Naive thymus-derived CD4-positive, alpha-beta T cell (primary cell): ENCODE data around the gene ZNF791. TPM values are rescaled to one million over a fixed set of nuclear protein-coding genes. Genes with fewer than 3 reads are reported as not detected.
A peak's percentile ranks its signal among the peaks of the same experiment; 100 is the strongest.

Experiments used
- ATAC-seq: fragments of 150-1000 bp; cut with Tn5 transposase; 2 replicates; pipeline ENCODE4 v1.10.0; 2021; ENCODE audit warnings: mild to moderate bottlenecking, moderate library complexity
- CTCF ChIA-PET: fragments of 350-600 bp; sonication (Branson Sonifier 250); formaldehyde crosslinking; loops from one replicate; lab custom pipeline; 2021; ENCODE audit warnings: antibody characterized with exemption; lab: Charles Lee
- POLR2A ChIA-PET: fragments of 350-600 bp; sonication (Branson Sonifier 250); formaldehyde crosslinking; loops from one replicate; lab custom pipeline; 2021; ENCODE audit warnings: antibody characterized with exemption, inconsistent platforms; lab: Charles Lee
- DNase-seq, 9 donors: peaks; one replicate each; pipeline versions ENCODE4 v3.0.0 to v3.0.0-alpha.2; 2020 to 2022; ENCODE audit warnings: mixed read lengths in 1 of 9
- H3K27ac ChIP-seq: one replicate; pipeline ENCODE4 v1.7.0; 2013; ENCODE audit warnings: mild to moderate bottlenecking, low read depth, low read length, moderate library complexity
- H3K27me3 ChIP-seq, 2 donors: one replicate each; pipeline ENCODE4 v1.7.0; 2013; ENCODE audit warnings: low read length in 2 of 2, mild to moderate bottlenecking in 2 of 2, moderate library complexity in 2 of 2; ENCODE audit not compliant: control insufficient read depth in 2 of 2, insufficient read depth in 2 of 2
- H3K36me3 ChIP-seq, 3 experiments: 1 replicate in 2 of 3; 2 replicates in 1 of 3; pipeline ENCODE4 v1.7.0; 2013; ENCODE audit warnings: low read length in 3 of 3, mild to moderate bottlenecking in 3 of 3, moderate library complexity in 1 of 3; ENCODE audit not compliant: insufficient read depth in 3 of 3, control insufficient read depth in 2 of 3
- H3K4me1 ChIP-seq, 2 donors: one replicate each; pipeline ENCODE4 v1.7.0; 2013; ENCODE audit warnings: low read length in 2 of 2, mild to moderate bottlenecking in 2 of 2, moderate library complexity in 1 of 2; ENCODE audit not compliant: control insufficient read depth in 2 of 2, insufficient read depth in 2 of 2
- H3K4me3 ChIP-seq: 2 replicates; pipeline ENCODE4 v1.7.0; 2013; ENCODE audit warnings: mild to moderate bottlenecking, low read length
- H3K9me3 ChIP-seq, 3 experiments: 1 replicate in 2 of 3; 2 replicates in 1 of 3; pipeline ENCODE4 v1.7.0; 2013; ENCODE audit warnings: low read length in 3 of 3; ENCODE audit not compliant: control insufficient read depth in 2 of 3
- H3K27ac Mint-ChIP-seq, 9 donors: one replicate each; pipeline ENCODE4 v1.8.0; 2020 to 2022; ENCODE audit warnings: mixed read lengths in 9 of 9, mild to moderate bottlenecking in 8 of 9, moderate library complexity in 5 of 9, inconsistent platforms in 2 of 9
- H3K27me3 Mint-ChIP-seq, 5 donors: one replicate each; pipeline ENCODE4 v1.8.0; 2021 to 2022; ENCODE audit warnings: mixed read lengths in 5 of 5, mild to moderate bottlenecking in 1 of 5
- H3K36me3 Mint-ChIP-seq, 5 donors: one replicate each; pipeline ENCODE4 v1.8.0; 2020 to 2022; ENCODE audit warnings: mixed read lengths in 5 of 5, mild to moderate bottlenecking in 3 of 5, inconsistent platforms in 1 of 5
- H3K4me1 Mint-ChIP-seq, 7 donors: one replicate each; pipeline ENCODE4 v1.8.0; 2020 to 2022; ENCODE audit warnings: mixed read lengths in 7 of 7, mild to moderate bottlenecking in 3 of 7, inconsistent platforms in 1 of 7
- H3K4me3 Mint-ChIP-seq, 10 donors: one replicate each; pipeline ENCODE4 v1.8.0; 2020 to 2022; ENCODE audit warnings: mild to moderate bottlenecking in 10 of 10, mixed read lengths in 10 of 10, moderate library complexity in 6 of 10, inconsistent platforms in 2 of 10
- H3K9me3 Mint-ChIP-seq, 11 donors: one replicate each; pipeline ENCODE4 v1.8.0; 2020 to 2022; ENCODE audit warnings: mixed read lengths in 11 of 11, mild to moderate bottlenecking in 4 of 11, inconsistent platforms in 1 of 11, moderate library complexity in 1 of 11
- intact Hi-C, 2 donors: fragments of 100-400 bp; cut with micrococcal nuclease; formaldehyde crosslinking; loops; one replicate each; pipeline ENCODE4 v1.15.1; 2023
- polyA plus RNA-seq, 2 donors: library from polyadenylated mRNA; unstranded; fragments of 300-500 nt; fragmentation: Illumina TruSeq; gene quantifications; one replicate each; pipeline ENCODE4 v1.2.3, GENCODE V29; 2021
- total RNA-seq, 6 experiments: library from RNA in 5 of 6; stranded (reverse) in 5 of 6; gene quantifications; 1 replicate in 5 of 6; 2 replicates in 1 of 6; pipeline ENCODE4 v1.2.3 and lab custom pipeline; 2021 to 2026

The ZNF791 gene
- total and polyA plus RNA-seq, 7 experiments from 2014 or later: 12.6 to 53.3 (median 37.4) TPM

DNA sequence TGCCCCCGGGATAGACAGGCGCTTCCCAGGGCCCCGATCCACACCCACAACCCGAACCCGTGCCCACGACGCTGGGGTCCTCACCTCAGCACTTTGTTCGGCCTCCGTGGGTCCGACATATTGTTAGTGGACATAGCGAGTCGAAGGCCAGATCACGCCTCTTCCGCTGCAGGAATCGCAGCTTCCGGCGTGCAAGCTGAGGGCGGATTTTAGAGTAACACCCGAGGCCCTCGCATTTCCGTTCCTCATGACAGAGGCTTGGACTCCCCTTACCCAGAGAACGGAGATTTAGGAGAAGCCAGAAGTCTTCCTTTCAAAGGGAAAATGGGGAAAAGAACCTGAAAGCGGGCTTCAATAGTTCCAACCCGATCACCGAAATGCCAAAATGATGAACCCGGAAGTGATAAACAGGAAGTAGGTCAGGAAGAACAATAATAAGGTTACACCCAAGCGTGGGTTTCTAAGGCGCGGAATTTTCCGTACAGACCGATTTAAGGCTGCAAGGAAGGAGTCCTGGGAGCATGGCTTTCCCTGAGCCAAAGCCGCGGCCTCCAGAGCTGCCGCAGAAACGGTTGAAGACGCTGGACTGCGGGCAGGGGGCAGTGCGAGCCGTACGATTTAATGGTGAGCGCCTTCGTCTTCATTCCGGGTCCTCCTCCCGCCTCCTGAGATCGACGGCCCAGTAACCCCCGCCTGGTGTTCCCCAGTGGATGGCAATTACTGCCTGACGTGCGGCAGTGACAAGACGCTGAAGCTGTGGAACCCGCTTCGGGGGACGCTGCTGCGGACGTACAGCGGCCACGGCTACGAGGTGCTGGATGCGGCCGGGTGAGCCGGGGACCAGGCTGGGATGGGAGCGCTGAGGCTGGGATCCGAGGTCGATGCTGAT, 58.8 kb downstream of the ZNF791 start:
- H3K4me1 Mint-ChIP-seq: peaks cover 31 to 65% (median 49%) of the 10 kb centered on the region in 7 donors
- POLR2A ChIA-PET: interaction anchor here (0.6 to 2.4 kb wide), 18 partner anchors 8 to 426 kb away, joined by 3 to 11 read pairs (median 4); partner anchors contain the start of genes DHPS, FBXW9, GET3 and TRIR
- CTCF ChIA-PET: interaction anchor here (0.6 to 2.5 kb wide), 8 partner anchors 8 to 123 kb away, joined by 3 to 7 read pairs (median 3); partner anchors contain the start of genes ZNF490 and ZNF791
- intact Hi-C loops: loop anchor here (1.0 to 10.0 kb wide), 9 partner anchors 12 to 875 kb away; partner anchors contain the start of genes DHPS (in 2 of the 2), ZNF563 (in 2 of the 2), GET3 (in 1 of the 2) and TNPO2 (in 1 of the 2)
- Histone ChIP-seq H3K36me3 (peaks cover 0 to 40% (median 0%) of the 10 kb centered on the region in 3 experiments), H3K4me3 (peak overlapping the region; percentile 84), H3K27ac (peak overlapping the region; percentile 99), H3K9me3 (no peaks in the 10 kb centered on the region), H3K27me3 (no peaks in the 10 kb centered on the region), H3K4me1 (peaks cover 36 to 38% of the 10 kb centered on the region in 2 donors)
- ATAC-seq (peak; percentile 62), DNase-seq (peak; percentile 62 to 83 (median 78))
- H3K9me3 Mint-ChIP-seq: no peaks in the 10 kb centered on the region
- H3K27ac Mint-ChIP-seq: peak overlapping the region; percentile 97 to 100 (median 100)
- H3K36me3 Mint-ChIP-seq: peaks cover 0 to 17% (median 9%) of the 10 kb centered on the region in 5 donors
- H3K4me3 Mint-ChIP-seq: peak overlapping the region; percentile 91 to 100 (median 98)
- H3K27me3 Mint-ChIP-seq: no peaks in the 10 kb centered on the region

DNA sequence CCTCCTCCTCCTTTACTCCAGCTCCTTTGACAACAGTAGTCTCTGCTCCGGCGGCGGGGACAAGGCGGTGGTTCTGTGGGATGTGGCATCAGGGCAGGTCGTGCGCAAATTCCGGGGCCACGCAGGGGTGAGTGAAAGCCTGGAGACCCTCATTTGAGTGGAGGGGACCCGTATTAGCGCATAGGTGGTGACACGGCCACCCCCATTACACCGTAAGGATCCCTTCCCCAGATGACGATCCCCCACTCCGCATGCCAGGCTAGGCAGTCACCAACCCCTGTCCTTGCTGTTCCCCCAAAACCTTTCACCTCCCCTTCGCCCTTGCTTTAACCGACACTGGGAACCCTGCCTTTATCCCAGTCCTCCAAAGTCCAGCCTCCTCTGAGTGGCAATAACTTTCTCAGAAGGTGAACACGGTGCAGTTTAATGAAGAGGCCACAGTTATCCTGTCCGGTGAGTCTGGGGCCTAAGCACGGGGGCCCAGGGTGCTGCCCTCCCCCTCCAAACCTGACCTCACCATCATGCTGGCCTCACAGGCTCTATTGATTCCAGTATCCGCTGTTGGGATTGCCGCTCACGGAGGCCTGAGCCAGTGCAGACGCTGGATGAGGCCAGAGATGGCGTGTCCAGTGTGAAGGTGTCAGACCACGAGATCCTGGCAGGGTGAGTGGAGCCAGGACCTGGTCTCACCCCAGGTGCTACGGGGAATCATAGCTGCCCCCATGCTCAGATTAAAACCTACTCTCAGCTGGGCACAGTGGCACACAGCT, 59.6 kb downstream of the ZNF791 start:
- DNase-seq (peak in 1 of 9 donors; percentile 16), ATAC-seq (no peak)
- POLR2A ChIA-PET: interaction anchor here (0.7 to 2.4 kb wide), 9 partner anchors 10 to 425 kb away, joined by 3 to 10 read pairs (median 3); partner anchors contain the start of genes FBXW9 and TRIR
- Mint-ChIP-seq H3K36me3 (peaks cover 0 to 16% (median 10%) of the 10 kb centered on the region in 5 donors), H3K4me1 (peaks cover 25 to 57% (median 44%) of the 10 kb centered on the region in 7 donors), H3K27me3 (no peaks in the 10 kb centered on the region), H3K9me3 (no peaks in the 10 kb centered on the region), H3K4me3 (peak overlapping the region; percentile 91 to 100 (median 98)), H3K27ac (peak overlapping the region; percentile 28 to 100 (median 100))
- Histone ChIP-seq H3K4me1 (peaks cover 28 to 31% of the 10 kb centered on the region in 2 donors), H3K27me3 (no peaks in the 10 kb centered on the region), H3K27ac (peak overlapping the region; percentile 99), H3K36me3 (peaks cover 0 to 47% (median 0%) of the 10 kb centered on the region in 3 experiments), H3K4me3 (peak overlapping the region; percentile 84), H3K9me3 (no peaks in the 10 kb centered on the region)
- intact Hi-C loops: no loop called here
- CTCF ChIA-PET: interaction anchor here (0.7 to 3.7 kb wide), 5 partner anchors 30 to 106 kb away, joined by 3 to 32 read pairs (median 3); partner anchors contain the start of genes ZNF490 and ZNF791

DNA sequence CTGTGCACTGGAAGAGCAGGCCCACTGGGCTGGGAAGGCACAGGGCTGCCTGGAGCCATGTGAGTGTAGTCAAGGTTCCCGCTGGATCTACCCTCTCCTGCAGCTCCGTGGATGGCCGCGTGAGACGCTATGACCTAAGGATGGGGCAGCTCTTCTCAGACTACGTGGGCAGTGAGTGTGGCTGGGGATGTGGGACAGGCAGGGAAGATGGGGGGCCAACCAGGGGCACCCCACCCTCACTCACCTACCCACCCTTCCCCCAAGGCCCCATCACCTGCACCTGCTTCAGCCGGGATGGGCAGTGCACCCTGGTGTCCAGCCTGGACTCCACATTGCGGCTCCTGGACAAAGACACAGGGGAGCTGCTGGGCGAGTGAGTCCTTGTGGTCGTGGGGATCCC, 62.0 kb downstream of the ZNF791 start:
- Mint-ChIP-seq H3K27ac (no peak overlapping the region), H3K9me3 (peaks cover 0 to 3% (median 0%) of the 10 kb centered on the region in 11 donors), H3K4me3 (no peak overlapping the region), H3K36me3 (peaks cover 0 to 22% (median 15%) of the 10 kb centered on the region in 5 donors), H3K27me3 (no peaks in the 10 kb centered on the region), H3K4me1 (peaks cover 28 to 48% (median 36%) of the 10 kb centered on the region in 7 donors)
- Histone ChIP-seq H3K4me1 (peaks cover 16 to 25% of the 10 kb centered on the region in 2 donors), H3K36me3 (peaks cover 10 to 67% (median 18%) of the 10 kb centered on the region in 3 experiments), H3K4me3 (no peak overlapping the region), H3K27ac (no peak overlapping the region), H3K9me3 (no peaks in the 10 kb centered on the region), H3K27me3 (no peaks in the 10 kb centered on the region)
- ATAC-seq (no peak), DNase-seq (no peak)
- POLR2A ChIA-PET: interaction anchor here (1.3 kb wide), 1 partner anchor 8 kb away, joined by 13 read pairs; the partner anchor contains the start of gene DHPS
- intact Hi-C loops: loop anchor here (1.0 kb wide), 3 partner anchors 32 to 470 kb away; no protein-coding TSS in a partner anchor
- CTCF ChIA-PET: interaction anchor here (0.5 to 3.7 kb wide), 10 partner anchors 9 to 123 kb away, joined by 3 to 32 read pairs (median 3); partner anchors contain the start of genes DHPS and ZNF564

DNA sequence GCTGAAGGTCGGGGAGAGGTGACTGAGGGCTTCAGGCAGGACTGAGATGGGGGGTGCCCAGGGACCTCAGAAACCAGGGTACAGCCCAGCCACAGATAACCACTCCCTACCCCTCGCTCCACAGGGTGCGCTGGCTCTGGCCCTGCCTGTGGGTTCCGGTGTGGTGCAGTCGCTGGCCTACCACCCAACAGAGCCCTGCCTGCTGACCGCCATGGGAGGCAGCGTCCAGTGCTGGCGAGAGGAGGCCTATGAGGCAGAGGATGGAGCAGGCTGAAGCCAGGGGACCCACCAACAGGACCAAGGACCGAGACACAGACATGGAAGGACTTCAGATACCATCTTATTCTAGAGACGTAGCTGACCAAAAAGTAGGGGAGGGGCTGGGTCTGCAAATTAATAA, 64.7 kb downstream of the ZNF791 start:
- H3K36me3 Mint-ChIP-seq: peaks cover 0 to 32% (median 24%) of the 10 kb centered on the region in 5 donors

DNA sequence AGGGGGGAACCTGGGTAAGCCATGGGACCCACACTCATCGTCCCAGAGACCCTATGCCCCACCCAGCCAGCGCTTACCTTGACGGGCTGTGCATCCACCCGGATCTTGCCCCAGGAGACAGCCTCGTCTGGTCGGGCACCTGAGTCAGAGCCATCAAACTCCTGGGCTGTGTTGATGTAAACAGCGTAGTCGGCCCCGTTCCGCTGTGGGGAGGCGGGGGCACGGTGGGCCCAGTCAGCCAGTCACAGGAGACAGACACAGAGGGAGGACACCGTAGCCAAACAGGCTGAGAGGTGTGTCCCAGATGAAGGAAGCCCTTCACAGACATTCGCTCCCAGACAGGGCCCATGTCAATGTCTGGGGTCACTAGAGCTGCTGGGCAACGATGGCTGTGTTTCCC, 65.2 kb downstream of the ZNF791 start:
- ChIA-PET CTCF (interaction anchor here (0.7 to 2.1 kb wide), 2 partner anchors 171 to 475 kb away, joined by 3 to 12 read pairs; no protein-coding TSS in a partner anchor), POLR2A (interaction anchor here (0.5 to 2.9 kb wide), 3 partner anchors 9 to 275 kb away, joined by 3 to 8 read pairs (median 6); partner anchors contain the start of genes JUNB, MAN2B1 and WDR83)
- Mint-ChIP-seq H3K27me3 (no peaks in the 10 kb centered on the region), H3K4me1 (peaks cover 22 to 37% (median 30%) of the 10 kb centered on the region in 7 donors), H3K36me3 (peaks cover 0 to 33% (median 25%) of the 10 kb centered on the region in 5 donors), H3K27ac (peak overlapping the region in 4 of 9 donors; percentile 41 to 79 (median 66)), H3K4me3 (no peak overlapping the region), H3K9me3 (peaks cover 0 to 5% (median 0%) of the 10 kb centered on the region in 11 donors)
- DNase-seq: peak in 1 of 9 donors; percentile 12
- Histone ChIP-seq H3K4me1 (peaks cover 6 to 22% of the 10 kb centered on the region in 2 donors), H3K27me3 (no peaks in the 10 kb centered on the region), H3K27ac (no peak overlapping the region), H3K4me3 (no peak overlapping the region), H3K36me3 (peaks cover 18 to 82% (median 19%) of the 10 kb centered on the region in 3 experiments), H3K9me3 (no peaks in the 10 kb centered on the region)
- ATAC-seq: no peak
- intact Hi-C loops: loop anchor here in 1 of 2 donors (1.0 kb wide), 2 partner anchors 120 to 171 kb away; no protein-coding TSS in a partner anchor

More for the DNA sequence above, 64.7 kb downstream of the ZNF791 start:
- Histone ChIP-seq H3K9me3 (no peaks in the 10 kb centered on the region), H3K4me1 (peaks cover 5 to 26% of the 10 kb centered on the region in 2 donors), H3K27me3 (no peaks in the 10 kb centered on the region), H3K27ac (no peak overlapping the region), H3K36me3 (peaks cover 18 to 82% (median 19%) of the 10 kb centered on the region in 3 experiments), H3K4me3 (no peak overlapping the region)
- intact Hi-C loops: no loop called here
- CTCF ChIA-PET: interaction anchor here (1.0 kb wide), 1 partner anchor 70 kb away, joined by 3 read pairs; no protein-coding TSS in a partner anchor
- H3K4me1 Mint-ChIP-seq: peaks cover 20 to 37% (median 29%) of the 10 kb centered on the region in 7 donors
- no peak overlapping the region for H3K4me3 Mint-ChIP-seq
- POLR2A ChIA-PET: no interaction called here
- no peak for ATAC-seq
- DNase-seq: no peak
- H3K9me3 Mint-ChIP-seq: peaks cover 0 to 5% (median 0%) of the 10 kb centered on the region in 11 donors
- H3K27ac Mint-ChIP-seq: no peak overlapping the region
- no peaks in the 10 kb centered on the region for H3K27me3 Mint-ChIP-seq
